ENCODE results near the gene TAB2.

GRCh38 chr6:149346078-149346477 is 28.6 kb downstream of the TAB2 start:
- no peak for TF ChIP-seq CTCF (conservative IDR thresholded peaks at IDR 0.05)
- no peak for TF ChIP-seq EZH2 (IDR thresholded peaks at IDR 0.05; ENCODE audit: low read depth)

Data from PC-9 (cell line).